Activated gamma-delta T cell (primary cell): Measurements from ENCODE around the gene NCF4.

Experiments used
- DNase-seq: peaks from one replicate; lab custom pipeline; 2025; lab: John Stamatoyannopoulos, UW

The NCF4 gene

DNA sequence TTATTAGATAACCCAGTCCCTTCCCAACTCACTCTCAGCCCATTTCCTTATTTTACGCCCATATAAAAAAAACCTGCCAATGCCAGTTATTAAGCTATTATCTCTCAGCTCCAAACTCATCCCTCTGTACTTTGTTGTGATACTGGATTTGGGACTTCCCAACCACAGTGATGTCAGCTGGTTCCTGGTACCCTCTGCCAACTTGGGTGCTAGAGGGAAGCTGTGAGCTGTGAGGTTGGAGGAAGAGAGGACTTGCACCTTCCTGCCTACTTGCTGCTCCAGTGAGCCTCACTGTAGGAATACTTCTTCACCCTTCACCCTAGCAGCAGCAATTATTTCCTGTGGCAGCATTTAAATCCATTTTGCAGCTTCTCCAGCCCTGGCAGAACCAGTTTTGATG is 33.5 kb downstream of the NCF4 start:
- DNase-seq = no peak

DNA sequence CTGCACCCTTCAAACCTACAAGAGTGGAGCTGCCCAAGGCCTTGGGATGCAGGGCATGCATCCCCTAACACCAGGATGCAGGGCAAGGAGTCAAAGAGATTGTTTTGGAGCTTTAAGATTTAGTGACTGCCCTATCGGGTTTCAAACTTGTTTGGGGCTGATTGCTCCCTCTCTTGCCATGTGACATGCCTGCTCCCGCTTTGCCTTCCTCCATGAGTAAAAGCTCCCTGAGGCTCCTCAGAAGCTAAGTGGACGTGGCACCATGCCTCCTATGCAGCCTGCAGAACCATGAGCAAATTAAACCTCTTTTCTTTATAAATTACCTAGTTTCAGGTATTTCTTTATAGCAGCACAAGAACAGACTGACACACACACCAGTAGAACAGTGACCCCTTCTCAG is 36.8 kb downstream of the NCF4 start:
- no peak for DNase-seq

DNA sequence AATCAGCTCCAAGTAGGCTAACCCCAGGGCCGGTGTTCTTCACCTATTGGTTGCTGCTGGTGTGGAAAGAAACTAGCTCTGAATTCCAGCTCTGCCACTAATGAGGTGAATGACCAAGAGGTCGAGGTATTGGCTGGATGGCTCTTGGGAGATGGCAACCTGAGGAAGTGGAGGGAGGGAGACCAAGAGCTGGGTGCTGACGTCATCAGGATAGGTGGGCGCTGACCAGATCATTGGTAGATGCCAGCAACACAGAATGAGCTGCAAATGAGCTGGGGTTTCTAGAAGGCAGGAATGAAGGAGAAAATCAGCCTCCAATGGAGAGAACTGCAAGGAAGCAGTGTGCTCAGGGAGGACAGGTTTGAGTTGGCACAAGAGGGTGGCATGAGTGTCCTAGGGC is 37.9 kb downstream of the NCF4 start:
- DNase-seq = no peak

DNA sequence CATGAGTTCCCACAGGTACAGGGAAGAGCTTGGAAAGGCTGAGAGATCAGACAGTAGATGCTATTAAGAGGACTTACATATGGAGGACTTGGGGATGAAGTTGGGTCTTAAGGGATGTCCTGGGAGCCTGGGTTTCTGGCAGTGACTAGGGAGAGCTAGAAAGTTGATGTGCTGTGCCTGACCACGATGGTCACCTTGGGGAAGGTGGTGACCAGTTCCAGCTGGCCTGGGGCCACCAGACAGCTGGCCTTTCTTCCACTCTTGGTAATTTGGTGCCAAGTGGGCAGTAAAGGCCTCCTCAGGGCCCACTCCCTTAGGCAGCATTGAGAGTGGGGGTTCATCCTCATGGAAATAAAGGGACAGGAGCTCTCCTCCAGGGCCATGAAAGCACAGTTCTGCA is 38.7 kb downstream of the NCF4 start:
- DNase-seq = no peak

DNA sequence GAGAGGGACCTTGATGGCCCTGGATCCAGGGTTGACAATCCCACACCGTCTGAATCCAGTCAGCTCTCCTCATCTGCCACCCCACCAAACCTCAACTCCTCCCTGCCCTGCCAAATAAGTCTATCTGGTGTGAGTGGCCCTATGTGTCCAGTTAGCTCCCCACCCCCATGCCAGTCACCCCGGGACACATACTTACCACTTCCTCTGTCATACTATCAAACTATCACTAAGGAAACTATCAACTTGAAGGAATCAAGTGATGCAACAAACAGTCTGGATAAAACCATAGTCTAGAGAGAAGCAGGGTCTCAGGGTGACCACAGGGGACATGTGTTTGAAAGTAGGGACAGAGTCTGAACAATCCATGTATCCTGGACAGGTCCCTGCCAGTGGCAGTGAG is 39.4 kb downstream of the NCF4 start:
- DNase-seq = no peak

DNA sequence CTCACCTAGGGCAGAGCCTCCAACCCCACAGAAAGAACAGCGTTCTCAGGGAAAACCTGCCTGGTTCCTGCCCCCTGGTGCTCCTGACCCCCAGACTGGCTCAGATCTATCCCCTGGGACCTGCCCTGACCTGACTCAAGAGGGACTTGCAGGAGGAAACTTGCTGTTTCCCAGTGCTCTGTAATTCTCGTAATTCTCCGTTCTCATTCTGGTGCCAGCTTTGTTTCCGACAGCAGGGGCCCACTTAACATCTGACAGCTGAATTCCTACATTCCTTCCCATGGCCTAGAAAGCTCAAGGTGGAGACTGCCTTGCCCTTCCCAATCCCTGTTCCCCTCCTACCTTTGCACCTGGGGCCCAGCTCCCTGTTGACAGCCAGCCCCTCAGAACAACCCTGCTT is 40.1 kb downstream of the NCF4 start:
- DNase-seq = no peak

DNA sequence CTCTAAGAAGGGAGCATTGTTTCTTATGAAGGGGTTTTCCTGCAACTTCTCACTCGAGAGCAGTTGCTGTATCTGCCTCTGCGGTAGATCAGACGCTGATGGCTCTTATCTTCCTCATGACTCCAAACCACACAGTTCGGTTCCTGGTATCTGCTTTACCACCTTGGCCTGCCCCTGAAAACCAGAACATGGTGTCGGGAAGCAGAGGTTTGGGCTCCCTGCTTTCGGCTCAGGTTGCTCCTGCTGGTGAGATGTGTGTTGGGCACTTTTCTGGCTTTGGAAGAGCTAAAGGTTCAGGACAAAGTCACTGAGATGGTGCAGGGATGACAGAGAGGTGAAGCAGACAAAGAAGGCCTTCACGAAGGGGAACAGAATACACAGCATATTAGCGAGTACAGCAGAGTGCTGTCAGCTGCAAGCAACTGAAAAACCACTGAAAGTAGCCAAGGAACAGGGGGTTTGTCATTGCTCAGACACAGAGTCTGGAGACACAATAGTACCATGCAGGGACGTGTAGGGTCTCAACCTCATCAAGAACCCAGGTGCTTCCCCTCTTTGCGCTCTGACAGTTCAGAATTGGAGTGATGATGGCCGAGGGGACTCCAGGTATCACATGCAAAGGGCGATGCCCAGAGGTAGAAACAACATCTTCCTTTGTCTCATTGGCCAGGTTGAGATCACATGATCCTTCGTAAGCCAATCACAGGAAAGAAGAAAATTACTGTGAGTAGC is 40.8 kb downstream of the NCF4 start:
- no peak for DNase-seq

DNA sequence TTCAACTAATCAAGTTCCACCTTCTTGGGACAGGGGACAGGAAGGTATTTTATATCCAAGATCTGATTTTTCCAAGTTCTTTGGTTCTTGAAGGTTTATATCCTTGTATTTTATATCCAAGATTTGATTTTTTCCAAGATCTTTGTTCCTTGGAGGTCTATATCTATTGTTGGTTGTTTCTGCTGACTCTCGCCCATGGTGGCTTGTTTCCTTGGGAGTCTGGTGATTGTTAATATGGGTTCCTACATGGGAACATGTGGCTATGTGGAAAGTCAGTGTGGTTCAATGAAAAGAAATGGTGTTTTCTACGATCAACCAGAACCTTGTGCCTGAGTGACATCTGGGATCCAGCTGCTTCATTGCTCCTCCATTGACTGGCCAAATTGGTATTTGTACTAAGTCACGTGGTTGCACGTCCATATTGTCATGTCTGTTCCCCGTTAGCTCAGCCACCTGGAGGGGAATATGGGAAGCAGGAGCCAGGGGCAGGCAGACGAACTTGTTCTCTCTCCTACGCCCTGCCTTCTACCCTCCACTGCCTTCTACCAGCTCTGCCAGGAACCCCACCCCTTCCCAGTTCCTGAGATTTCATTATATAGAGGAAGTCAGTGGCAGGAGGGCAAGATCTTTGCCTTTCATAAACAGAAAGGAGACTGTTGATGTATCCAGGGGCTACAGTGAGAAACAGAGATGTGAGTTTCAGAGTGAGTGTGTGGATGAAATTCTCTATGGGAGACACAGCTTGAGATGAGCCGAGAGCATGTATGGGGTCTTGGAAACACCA is 41.5 kb downstream of the NCF4 start:
- no peak for DNase-seq

DNA sequence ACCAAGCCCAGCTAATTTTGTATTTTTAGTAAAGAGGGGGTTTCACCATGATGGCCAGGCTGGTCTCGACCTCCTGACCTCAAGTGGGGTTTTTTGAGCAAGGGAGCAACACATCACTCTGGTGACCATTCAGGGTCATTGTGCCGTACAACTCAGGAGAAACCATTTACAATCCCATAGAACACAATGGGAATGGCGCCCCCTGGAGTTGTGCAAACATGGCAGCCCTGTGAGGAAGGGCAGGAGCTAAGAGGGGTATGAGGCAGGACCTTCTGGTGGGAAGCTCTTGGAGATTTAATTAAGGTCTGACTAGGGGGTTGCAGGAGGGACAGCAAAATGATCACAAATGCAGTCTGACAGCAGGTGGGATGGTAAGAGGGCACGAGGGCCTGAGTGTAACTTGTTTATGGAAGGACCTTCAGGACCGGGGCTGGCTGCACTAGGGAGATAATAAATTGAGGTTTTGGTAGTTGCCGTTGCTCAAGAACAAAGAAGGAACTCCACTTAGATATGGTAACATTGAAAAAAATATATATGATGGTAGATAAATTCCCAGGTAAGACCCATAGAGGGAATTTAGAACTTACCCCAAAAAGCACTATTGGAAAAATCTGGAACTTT is 43.6 kb downstream of the NCF4 start:
- no peak for DNase-seq

DNA sequence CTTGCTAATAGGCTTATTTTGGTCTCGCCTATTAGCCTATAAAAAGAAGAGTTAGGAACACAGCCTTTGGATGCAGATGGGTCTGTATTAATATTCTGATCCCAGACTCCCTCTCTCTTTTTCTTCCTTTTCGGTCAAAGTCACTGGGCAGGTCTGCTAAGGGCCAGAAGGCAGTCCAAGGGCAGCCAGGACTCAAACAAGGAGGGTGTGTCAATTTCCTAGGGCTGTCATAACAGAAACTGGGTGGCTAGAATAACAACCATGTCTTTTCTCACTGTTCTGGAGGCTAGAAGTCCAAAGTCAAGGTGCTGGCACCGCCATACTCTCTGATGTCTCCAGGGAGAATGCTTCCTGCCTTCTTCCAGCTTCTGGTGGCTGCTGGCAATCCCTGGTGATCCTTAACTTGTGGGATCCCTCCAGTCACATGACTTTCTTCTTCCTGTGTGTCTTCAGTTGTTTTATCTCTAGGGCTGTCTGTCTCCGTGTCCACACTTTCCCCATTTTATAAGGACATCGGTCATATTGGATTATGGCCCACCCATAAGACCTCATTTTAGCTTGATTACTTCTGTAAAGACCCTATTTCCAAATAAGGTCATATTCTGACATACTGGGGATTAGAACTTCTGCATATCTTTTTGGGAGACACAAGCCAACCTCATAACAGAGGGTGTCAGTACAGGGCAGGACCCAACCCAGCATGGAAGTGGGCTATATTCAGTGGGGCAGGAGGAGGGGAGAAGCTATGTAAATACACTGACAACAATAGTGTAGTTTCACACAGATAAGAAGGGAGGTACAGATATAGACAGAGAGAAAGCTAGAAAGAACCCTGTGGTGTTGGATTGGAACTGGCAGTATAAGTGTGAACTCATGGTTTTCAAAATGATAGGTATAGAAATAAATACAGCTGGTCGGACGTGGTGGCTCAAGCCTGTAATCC is 46.7 kb downstream of the NCF4 start:
- DNase-seq = no peak

DNA sequence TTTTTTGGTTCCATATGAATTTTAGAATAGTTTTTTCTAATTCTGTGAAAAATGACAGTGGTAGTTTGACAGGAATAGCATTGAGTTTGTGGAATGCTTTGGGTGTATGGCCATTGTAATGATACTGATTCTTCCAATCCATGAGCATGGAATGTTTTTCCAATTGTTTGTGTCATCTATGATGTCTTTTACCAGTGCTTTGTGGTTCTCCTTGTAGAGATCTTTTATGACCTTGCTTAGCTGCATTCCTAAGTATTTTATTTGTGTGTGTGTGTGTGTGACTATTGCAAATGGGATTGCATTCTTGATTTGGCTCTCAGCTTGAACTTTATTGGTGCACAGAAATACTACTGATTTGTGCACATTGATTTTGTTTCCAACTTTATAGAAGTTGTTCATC is 49.7 kb downstream of the NCF4 start:
- DNase-seq = no peak

DNA sequence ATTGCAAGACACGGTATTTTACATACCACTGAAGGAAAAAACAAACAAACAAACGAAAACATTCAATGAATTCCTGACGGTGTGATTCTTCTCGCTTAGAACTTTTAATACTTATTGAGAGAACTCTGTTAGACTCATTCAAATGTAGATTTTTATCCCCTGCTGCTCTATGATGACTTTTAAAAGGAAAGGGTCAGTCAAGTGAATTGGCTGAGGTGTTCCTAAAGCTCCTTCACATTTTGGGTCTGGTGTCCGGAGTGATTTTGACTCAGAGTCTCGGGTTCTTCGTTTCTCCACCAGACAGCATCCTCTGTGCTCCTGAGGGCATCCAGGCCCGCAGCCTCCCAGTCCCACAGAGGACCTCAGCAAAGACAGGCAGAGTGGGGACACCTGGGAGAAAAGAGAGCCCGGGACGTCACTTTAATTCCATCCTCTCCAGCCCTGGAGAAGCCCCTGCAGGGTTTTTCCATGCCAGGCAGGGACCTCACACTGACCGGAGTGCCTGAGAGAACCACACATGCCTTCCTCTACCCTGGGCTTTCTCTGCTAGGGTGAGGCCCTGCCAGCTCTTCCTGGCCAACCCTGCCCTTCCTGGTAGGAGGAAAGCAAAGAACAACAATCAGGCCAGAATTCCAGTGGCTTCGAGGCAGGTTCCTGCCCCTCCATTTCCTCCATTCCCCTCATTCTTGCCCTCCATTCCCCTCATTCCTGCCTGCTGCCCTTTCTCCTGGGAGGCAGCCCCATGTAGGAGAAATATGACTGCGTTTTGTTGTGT is 51.3 kb downstream of the NCF4 start:
- DNase-seq = no peak

DNA sequence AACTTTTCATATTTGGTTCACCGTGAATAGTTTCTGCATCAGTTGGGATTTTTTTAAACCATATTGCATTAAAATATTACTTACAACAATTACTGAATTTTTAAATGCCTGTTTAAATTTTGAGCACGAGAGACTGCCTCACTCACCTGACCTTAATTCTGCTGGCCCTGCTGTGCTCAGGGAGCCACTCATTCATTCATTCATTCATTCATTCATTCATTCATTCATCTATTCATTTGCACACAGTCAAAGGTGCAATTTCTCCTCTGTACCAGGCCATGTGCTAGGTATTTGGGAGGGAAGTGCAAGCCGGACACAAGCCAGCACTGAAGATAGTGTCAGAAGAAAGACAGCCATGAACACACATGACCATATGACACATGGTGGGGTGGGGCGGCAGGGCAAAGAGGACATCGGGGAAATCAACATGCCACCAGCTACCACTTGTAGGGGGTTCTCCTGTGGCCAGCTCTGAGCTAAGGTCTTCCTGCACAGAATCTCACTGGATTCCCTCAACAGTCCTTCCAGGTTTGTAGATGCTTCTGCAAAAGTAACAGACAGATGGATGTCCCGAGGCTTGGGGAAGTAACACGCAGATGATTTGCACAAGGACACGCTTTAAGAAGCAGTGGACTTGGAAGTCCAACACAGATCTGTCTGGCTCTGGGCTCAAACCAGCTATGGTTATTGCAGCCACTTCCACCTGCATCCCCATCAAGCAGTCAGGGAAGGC is 52.1 kb downstream of the NCF4 start:
- no peak for DNase-seq

DNA sequence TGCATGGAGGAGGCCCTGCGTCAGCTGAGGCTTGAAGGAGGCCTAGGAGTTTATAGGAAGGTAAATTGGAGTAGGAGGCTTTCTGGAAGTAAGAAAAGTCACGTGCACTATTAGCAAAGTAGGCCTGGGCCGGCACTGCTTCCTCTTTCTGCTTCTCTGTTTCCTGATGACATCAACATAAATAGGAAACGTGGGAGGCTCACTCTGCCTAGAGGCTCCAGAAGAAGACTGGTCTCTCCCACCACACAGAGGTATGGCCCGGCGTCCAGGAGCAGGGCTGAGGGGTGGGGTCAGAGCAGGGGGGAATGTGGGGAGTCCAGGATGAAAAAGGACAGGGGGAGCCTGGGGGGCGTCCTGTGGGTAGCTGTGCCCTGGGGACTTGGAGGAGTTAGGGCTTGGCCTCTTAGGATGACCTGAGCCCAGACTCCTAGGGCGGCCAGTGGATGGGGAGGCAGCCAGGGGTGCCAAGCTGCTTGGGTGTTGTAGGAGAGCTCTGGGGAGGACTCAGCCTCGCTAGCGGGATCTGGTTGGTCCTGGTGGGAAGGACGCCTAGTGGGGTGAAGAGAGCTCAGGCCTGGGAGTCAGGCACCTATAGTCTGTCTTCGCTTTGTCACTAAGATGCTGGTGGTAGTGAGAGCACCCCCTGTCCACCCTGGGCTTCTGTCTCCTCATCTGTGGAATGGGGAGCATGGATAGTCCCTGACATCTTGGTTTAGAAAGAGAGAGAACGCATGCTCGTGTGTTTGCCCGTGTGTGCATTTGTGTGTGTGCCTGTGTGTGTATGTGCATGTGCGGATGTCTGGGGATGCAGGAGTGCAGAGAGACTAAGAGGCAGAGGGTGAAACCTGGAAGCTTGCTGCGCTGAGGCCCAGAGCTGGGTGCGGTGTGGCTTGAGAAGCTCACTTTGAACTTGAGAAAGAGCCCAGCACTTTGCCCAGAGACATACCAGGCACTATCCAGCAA is 52.9 kb downstream of the NCF4 start, which contains the start of gene CSF2RB:
Gene CSF2RB, plus strand, starts transcription at position 202 of the 963 bp plus-strand sequence. CDS start 8,580 bp downstream, outside the sequence.
- DNase-seq = no peak

DNA sequence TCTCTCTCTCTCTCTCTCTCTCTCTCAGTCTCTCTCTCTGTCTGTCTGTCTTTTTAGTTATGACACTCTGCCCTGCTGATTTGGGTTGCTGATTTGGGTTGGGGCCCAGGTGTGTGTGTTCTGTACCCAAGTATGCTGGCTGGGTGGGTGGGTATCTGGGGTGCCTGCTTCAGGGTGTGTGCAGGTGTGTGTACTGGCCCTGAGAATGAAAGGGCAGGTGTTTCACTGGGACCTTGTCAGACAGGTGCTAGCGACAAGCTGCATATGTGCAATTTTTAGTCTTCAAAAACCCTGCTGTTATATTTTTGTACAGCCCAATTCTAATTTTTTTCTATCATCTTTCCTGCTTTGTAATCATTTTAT is 53.6 kb downstream of the NCF4 start:
- DNase-seq = no peak

DNA sequence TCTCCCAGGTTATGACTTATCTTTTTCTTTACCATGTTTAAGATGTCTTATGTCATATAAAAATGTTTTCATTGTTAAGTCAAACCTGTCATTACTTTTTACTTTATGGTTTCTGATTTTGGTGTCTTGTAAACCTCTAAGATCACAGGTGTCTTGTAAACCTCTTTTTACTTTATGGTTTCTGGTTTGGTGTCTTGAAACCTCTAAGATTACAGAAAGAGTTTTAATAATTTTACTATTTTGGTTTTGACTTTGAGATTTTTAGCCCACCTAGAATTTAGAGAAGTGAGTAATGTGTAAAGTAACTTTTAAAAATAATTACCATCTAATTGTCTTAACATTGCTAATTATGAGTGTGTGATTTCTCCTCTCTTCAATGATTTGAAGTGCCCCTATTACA is 55.2 kb downstream of the NCF4 start:
- no peak for DNase-seq

DNA sequence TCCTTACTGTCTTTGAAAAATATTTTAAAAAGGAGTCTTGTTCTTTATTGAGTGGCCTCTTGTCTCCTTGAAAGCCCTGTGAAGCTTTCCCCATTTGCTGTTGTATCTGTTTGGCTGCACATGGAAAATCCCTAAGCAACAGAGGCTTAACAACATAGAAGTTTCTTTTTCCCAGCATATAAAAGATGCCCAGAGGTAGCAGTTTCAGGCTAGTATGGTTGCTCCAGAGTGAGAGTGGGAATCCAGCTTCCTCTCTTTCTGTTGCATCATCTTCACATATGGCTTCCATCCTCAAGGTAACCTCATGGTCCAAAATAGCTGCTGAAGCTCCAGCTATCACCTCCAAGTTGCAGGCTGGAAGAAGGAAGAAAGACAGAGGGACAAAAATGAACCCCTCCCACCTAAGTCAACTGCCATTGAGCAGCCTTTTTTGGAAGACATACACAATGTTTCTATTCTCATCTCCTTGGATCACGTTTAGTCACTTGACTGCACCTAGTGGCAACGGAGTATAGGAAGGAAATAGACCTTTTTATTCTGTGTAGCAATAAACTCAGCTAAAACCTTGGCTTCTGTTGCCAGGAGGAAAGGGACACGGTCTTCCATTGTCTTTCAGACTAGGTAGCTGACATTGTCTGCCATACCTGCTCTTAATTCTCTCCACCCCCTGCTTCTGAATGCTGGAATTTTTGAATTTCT is 57.9 kb downstream of the NCF4 start:
- DNase-seq = no peak

DNA sequence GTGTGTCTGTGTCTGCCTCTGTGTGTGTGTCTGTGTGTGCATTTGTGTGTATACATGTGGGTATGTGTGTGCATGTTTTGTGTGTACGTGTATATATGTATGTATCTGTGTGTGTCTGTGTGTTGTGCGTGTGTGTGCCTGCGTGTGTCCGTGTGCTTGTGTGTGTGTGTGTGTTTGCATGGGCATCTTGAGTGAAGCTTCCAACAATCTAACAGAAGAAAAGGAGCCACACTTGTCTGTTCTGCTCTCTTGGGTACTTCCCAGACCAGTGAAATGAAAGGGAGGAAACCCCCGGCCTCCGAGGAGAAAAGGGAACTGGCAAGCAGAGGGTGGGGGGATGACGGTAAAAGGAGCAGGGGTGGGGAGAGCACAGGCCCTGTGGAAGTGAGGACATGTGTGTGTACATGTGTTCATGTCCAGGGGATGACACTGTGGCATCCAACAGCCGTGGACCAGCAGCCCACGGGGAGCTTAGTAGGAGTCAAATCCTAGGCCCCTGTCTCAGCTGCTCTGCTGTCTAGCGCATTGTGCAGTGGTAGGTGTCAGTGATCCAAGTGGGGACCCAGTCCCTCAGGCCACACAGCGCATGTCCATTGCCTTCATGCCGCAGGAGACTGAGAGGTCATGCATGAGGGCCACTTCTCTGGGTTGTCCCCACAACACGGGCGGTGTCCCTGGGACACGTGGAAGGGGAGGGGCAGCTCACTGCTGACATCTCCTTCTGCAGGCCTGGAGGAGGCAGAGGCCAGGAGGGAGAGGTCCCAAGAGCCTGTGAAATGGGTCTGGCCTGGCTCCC is 60.7 kb downstream of the NCF4 start:
- no peak for DNase-seq
